HEK293 (cell line): ENCODE data around the gene SLX1A.

ENCODE experiments used
- BCL11A ChIP-seq: fragments of 450-650 bp; formaldehyde crosslinking; IDR thresholded peaks from 2 replicates; pipeline ENCODE4 v1.5.1; 2016; ENCODE audit warnings: low read depth, missing biosample characterization, missing genetic modification characterization
- GLIS2 ChIP-seq: fragments of 450-650 bp; formaldehyde crosslinking; IDR thresholded peaks from 2 replicates; pipeline ENCODE4 v1.5.1; 2016; ENCODE audit warnings: missing biosample characterization, missing genetic modification characterization
- IKZF3 ChIP-seq: fragments of 450-650 bp; IDR thresholded peaks from 2 replicates; pipeline ENCODE4 v1.5.0; 2018; ENCODE audit warnings: missing biosample characterization, mild to moderate bottlenecking, missing genetic modification characterization, moderate library complexity
- SCRT2 ChIP-seq: fragments of 450-650 bp; formaldehyde crosslinking; IDR thresholded peaks from 2 replicates; pipeline ENCODE4 v1.5.1; 2016; ENCODE audit warnings: missing biosample characterization, missing genetic modification characterization
- SP2 ChIP-seq: fragments of 450-650 bp; formaldehyde crosslinking; IDR thresholded peaks from 2 replicates; pipeline ENCODE4 v1.5.1; 2016; ENCODE audit warnings: missing biosample characterization, missing genetic modification characterization
- YY1 ChIP-seq: fragments of 450-650 bp; formaldehyde crosslinking; IDR thresholded peaks from 2 replicates; pipeline ENCODE4 v1.5.1; 2018; ENCODE audit warnings: missing biosample characterization, missing genetic modification characterization
- ZEB2 ChIP-seq: fragments of 450-650 bp; formaldehyde crosslinking; IDR thresholded peaks from 2 replicates; pipeline ENCODE4 v1.5.1; 2016; ENCODE audit warnings: missing biosample characterization, missing genetic modification characterization
- ZNF148 ChIP-seq: fragments of 450-650 bp; formaldehyde crosslinking; IDR thresholded peaks from 2 replicates; pipeline ENCODE4 v1.5.0; 2017; ENCODE audit warnings: missing biosample characterization, missing genetic modification characterization, borderline replicate concordance
- ZNF2 ChIP-seq: fragments of 450-650 bp; formaldehyde crosslinking; IDR thresholded peaks from 2 replicates; pipeline ENCODE4 v1.5.1; 2016; ENCODE audit warnings: missing biosample characterization, missing genetic modification characterization
- ZNF221 ChIP-seq: fragments of 450-650 bp; formaldehyde crosslinking; IDR thresholded peaks from 2 replicates; pipeline ENCODE4 v1.5.1; 2017; ENCODE audit warnings: missing biosample characterization, missing genetic modification characterization, borderline replicate concordance
- ZNF302 ChIP-seq: fragments of 450-650 bp; formaldehyde crosslinking; IDR thresholded peaks from 2 replicates; pipeline ENCODE4 v1.5.1; 2016; ENCODE audit warnings: missing biosample characterization, missing genetic modification characterization, low read depth
- ZNF366 ChIP-seq: fragments of 450-650 bp; formaldehyde crosslinking; conservative IDR thresholded peaks from 2 replicates; pipeline ENCODE4 v1.5.1; 2016; ENCODE audit warnings: missing biosample characterization, missing genetic modification characterization
- ZNF391 ChIP-seq: fragments of 450-650 bp; formaldehyde crosslinking; IDR thresholded peaks from 2 replicates; pipeline ENCODE4 v1.5.1; 2016; ENCODE audit warnings: low read depth, missing biosample characterization, missing genetic modification characterization, borderline replicate concordance
- ZNF548 ChIP-seq: fragments of 450-650 bp; formaldehyde crosslinking; IDR thresholded peaks from 2 replicates; pipeline ENCODE4 v1.5.1; 2016; ENCODE audit warnings: missing biosample characterization, missing genetic modification characterization
- ZNF561 ChIP-seq: fragments of 450-650 bp; IDR thresholded peaks from 2 replicates; pipeline ENCODE4 v1.5.1; 2018; ENCODE audit warnings: missing biosample characterization, missing genetic modification characterization, borderline replicate concordance
- ZNF600 ChIP-seq: fragments of 450-650 bp; formaldehyde crosslinking; IDR thresholded peaks from 2 replicates; pipeline ENCODE4 v1.5.1; 2016; ENCODE audit warnings: missing biosample characterization, missing genetic modification characterization
- ZNF623 ChIP-seq: fragments of 450-650 bp; formaldehyde crosslinking; IDR thresholded peaks from 2 replicates; pipeline ENCODE4 v1.5.1; 2016; ENCODE audit warnings: missing biosample characterization, missing genetic modification characterization
- ZNF629 ChIP-seq: fragments of 450-650 bp; formaldehyde crosslinking; IDR thresholded peaks from 2 replicates; pipeline ENCODE4 v1.5.1; 2017; ENCODE audit warnings: missing biosample characterization, missing genetic modification characterization
- ZNF660 ChIP-seq: fragments of 450-650 bp; IDR thresholded peaks from 2 replicates; pipeline ENCODE4 v1.5.1; 2018; ENCODE audit warnings: missing biosample characterization, mild to moderate bottlenecking, missing genetic modification characterization
- ZNF670 ChIP-seq: fragments of 450-650 bp; formaldehyde crosslinking; IDR thresholded peaks from 2 replicates; pipeline ENCODE4 v1.5.1; 2016; ENCODE audit warnings: missing biosample characterization, missing genetic modification characterization, low read depth
- ZNF785 ChIP-seq: fragments of 450-650 bp; formaldehyde crosslinking; IDR thresholded peaks from 2 replicates; pipeline ENCODE4 v1.5.1; 2016; ENCODE audit warnings: missing biosample characterization, missing genetic modification characterization
- ZNF843 ChIP-seq: fragments of 450-650 bp; formaldehyde crosslinking; IDR thresholded peaks from 2 replicates; pipeline ENCODE4 v1.5.1; 2016; ENCODE audit warnings: missing biosample characterization, missing genetic modification characterization
- TF ChIP-seq, protein P1 (sequence below): fragments of 450-650 bp; formaldehyde crosslinking; IDR thresholded peaks from 2 replicates; pipeline ENCODE4 v1.5.1; 2016; ENCODE audit warnings: missing biosample characterization, missing genetic modification characterization
- TF ChIP-seq, protein P2 (sequence below): fragments of 450-650 bp; formaldehyde crosslinking; IDR thresholded peaks from 2 replicates; pipeline ENCODE4 v1.5.1; 2016; ENCODE audit warnings: missing biosample characterization, missing genetic modification characterization
- TF ChIP-seq, protein P3 (sequence below): fragments of 450-650 bp; formaldehyde crosslinking; IDR thresholded peaks from 2 replicates; pipeline ENCODE4 v1.5.1; 2017; ENCODE audit warnings: missing biosample characterization, missing genetic modification characterization
- TF ChIP-seq, protein P4 (sequence below): fragments of 450-650 bp; formaldehyde crosslinking; IDR thresholded peaks from 2 replicates; pipeline ENCODE4; 2016; ENCODE audit warnings: missing biosample characterization, missing genetic modification characterization
- TF ChIP-seq, protein P5 (sequence below): fragments of 450-650 bp; formaldehyde crosslinking; IDR thresholded peaks from 2 replicates; pipeline ENCODE4 v1.5.1; 2016; ENCODE audit warnings: missing biosample characterization, missing genetic modification characterization

SLX1A gene

DNA sequence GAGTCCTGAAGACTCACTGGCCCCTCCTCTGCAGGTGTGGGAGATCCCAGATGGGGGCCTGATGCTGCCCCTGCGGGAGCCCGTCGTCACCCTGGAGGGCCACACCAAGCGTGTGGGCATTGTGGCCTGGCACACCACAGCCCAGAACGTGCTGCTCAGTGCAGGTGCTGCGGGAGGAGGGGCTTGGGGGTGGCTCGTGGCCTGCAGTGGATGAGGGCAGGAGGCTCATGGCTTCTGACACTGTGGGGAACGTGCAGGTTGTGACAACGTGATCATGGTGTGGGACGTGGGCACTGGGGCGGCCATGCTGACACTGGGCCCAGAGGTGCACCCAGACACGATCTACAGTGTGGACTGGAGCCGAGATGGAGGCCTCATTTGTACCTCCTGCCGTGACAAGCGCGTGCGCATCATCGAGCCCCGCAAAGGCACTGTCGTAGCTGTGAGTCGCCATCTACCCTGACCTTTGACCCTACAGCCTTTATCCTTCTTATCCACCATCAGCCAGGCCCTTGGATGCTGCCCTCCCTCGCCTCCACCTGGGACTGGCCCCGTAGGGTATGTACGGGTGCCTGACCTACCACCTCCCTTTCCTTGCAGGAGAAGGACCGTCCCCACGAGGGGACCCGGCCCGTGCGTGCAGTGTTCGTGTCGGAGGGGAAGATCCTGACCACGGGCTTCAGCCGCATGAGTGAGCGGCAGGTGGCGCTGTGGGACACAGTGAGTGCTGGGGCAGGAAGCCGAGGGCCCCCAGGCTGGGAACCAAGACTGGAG, 6.7 kb upstream of the SLX1A start (continued):
- TF ChIP-seq ZNF148 (tag by site-specific recombination) (0 out of 2 replicates have a peak, but pooled peaks have one; percentile 22), BCL11A (tag by site-specific recombination) (peak; percentile 84; the same call in 1 of the 2 replicates), ZNF843 (tag by site-specific recombination) (0 out of 2 replicates have a peak, but pooled peaks have one; percentile 12), ZEB2 (tag by site-specific recombination) (peak; percentile 77; the same call in 1 of the 2 replicates), ZNF391 (peak; percentile 80; the same call in 1 of the 2 replicates), ZNF221 (tag by site-specific recombination) (0 out of 2 replicates have a peak, but pooled peaks have one; percentile 7), ZNF548 (tag by site-specific recombination) (no peak), ZNF2 (tag by site-specific recombination) (peak; percentile 99), ZNF670 (tag by site-specific recombination) (no peak), ZNF629 (tag by site-specific recombination) (0 out of 2 replicates have a peak, but pooled peaks have one; percentile 21), ZNF660 (0 out of 2 replicates have a peak, but pooled peaks have one; percentile 29), SCRT2 (no peak), SP2 (tag by site-specific recombination) (no peak), ZNF785 (tag by site-specific recombination) (0 out of 2 replicates have a peak, but pooled peaks have one; percentile 33), ZNF623 (no peak), ZNF561 (tag by site-specific recombination) (no peak), IKZF3 (tag by site-specific recombination) (peak; percentile 14; the same call in 1 of the 2 replicates), ZNF302 (tag by site-specific recombination) (0 out of 2 replicates have a peak, but pooled peaks have one; percentile 31), GLIS2 (0 out of 2 replicates have a peak, but pooled peaks have one; percentile 34), ZNF600 (peak; percentile 96), ZNF366 (tag by site-specific recombination) (no peak), YY1 (tag by site-specific recombination) (0 out of 2 replicates have a peak, but pooled peaks have one; percentile 18)
- TF ChIP-seq, protein P1, sequence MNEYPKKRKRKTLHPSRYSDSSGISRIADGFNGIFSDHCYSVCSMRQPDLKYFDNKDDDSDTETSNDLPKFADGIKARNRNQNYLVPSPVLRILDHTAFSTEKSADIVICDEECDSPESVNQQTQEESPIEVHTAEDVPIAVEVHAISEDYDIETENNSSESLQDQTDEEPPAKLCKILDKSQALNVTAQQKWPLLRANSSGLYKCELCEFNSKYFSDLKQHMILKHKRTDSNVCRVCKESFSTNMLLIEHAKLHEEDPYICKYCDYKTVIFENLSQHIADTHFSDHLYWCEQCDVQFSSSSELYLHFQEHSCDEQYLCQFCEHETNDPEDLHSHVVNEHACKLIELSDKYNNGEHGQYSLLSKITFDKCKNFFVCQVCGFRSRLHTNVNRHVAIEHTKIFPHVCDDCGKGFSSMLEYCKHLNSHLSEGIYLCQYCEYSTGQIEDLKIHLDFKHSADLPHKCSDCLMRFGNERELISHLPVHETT (tag by site-specific recombination), result peak; percentile 42; the same call in 1 of the 2 replicates
- TF ChIP-seq, protein P2, sequence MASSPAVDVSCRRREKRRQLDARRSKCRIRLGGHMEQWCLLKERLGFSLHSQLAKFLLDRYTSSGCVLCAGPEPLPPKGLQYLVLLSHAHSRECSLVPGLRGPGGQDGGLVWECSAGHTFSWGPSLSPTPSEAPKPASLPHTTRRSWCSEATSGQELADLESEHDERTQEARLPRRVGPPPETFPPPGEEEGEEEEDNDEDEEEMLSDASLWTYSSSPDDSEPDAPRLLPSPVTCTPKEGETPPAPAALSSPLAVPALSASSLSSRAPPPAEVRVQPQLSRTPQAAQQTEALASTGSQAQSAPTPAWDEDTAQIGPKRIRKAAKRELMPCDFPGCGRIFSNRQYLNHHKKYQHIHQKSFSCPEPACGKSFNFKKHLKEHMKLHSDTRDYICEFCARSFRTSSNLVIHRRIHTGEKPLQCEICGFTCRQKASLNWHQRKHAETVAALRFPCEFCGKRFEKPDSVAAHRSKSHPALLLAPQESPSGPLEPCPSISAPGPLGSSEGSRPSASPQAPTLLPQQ, result no peak
- TF ChIP-seq, protein P3, sequence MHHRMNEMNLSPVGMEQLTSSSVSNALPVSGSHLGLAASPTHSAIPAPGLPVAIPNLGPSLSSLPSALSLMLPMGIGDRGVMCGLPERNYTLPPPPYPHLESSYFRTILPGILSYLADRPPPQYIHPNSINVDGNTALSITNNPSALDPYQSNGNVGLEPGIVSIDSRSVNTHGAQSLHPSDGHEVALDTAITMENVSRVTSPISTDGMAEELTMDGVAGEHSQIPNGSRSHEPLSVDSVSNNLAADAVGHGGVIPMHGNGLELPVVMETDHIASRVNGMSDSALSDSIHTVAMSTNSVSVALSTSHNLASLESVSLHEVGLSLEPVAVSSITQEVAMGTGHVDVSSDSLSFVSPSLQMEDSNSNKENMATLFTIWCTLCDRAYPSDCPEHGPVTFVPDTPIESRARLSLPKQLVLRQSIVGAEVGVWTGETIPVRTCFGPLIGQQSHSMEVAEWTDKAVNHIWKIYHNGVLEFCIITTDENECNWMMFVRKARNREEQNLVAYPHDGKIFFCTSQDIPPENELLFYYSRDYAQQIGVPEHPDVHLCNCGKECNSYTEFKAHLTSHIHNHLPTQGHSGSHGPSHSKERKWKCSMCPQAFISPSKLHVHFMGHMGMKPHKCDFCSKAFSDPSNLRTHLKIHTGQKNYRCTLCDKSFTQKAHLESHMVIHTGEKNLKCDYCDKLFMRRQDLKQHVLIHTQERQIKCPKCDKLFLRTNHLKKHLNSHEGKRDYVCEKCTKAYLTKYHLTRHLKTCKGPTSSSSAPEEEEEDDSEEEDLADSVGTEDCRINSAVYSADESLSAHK, result 0 out of 2 replicates have a peak, but pooled peaks have one; percentile 32
- TF ChIP-seq, protein P4, sequence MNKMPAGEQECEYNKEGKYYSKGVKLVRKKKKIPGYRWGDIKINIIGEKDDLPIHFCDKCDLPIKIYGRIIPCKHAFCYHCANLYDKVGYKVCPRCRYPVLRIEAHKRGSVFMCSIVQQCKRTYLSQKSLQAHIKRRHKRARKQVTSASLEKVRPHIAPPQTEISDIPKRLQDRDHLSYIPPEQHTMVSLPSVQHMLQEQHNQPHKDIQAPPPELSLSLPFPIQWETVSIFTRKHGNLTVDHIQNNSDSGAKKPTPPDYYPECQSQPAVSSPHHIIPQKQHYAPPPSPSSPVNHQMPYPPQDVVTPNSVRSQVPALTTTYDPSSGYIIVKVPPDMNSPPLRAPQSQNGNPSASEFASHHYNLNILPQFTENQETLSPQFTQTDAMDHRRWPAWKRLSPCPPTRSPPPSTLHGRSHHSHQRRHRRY (tag by site-specific recombination), result 0 out of 2 replicates have a peak, but pooled peaks have one; percentile 70
- TF ChIP-seq, protein P5, sequence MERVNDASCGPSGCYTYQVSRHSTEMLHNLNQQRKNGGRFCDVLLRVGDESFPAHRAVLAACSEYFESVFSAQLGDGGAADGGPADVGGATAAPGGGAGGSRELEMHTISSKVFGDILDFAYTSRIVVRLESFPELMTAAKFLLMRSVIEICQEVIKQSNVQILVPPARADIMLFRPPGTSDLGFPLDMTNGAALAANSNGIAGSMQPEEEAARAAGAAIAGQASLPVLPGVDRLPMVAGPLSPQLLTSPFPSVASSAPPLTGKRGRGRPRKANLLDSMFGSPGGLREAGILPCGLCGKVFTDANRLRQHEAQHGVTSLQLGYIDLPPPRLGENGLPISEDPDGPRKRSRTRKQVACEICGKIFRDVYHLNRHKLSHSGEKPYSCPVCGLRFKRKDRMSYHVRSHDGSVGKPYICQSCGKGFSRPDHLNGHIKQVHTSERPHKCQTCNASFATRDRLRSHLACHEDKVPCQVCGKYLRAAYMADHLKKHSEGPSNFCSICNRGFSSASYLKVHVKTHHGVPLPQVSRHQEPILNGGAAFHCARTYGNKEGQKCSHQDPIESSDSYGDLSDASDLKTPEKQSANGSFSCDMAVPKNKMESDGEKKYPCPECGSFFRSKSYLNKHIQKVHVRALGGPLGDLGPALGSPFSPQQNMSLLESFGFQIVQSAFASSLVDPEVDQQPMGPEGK (tag by site-specific recombination), result peak; percentile 92
